ENCODE data around the gene SURF4.
"Not testable (repeated sequence)": the region's sequence is repeated elsewhere in the genome, so short reads cannot be mapped to it uniquely, and the experiment has no call there.

SURF4 gene

GRCh38 chr9:133377721-133378216 is 1.9 kb upstream of the SURF4 start:
- no peak for DNase-seq
- peaks cover 22% of the 10 kb centered on the region for H3K4me1 ChIP-seq (ENCODE audit: control insufficient read depth, insufficient read depth, low read length, poor library complexity, severe bottlenecking)
- H3K9me3 ChIP-seq (ENCODE audit: control insufficient read depth, low read length), result no peaks in the 10 kb centered on the region
- H3K36me3 ChIP-seq (ENCODE audit: control insufficient read depth, insufficient read depth, low read length), result no peaks in the 10 kb centered on the region
- H3K27ac ChIP-seq (ENCODE audit: insufficient read depth, low read length, poor library complexity, severe bottlenecking), result no peak overlapping the region
- H3K4me3 ChIP-seq (ENCODE audit: insufficient read depth, low read depth, low read length, poor library complexity, severe bottlenecking), result no peak overlapping the region
- no peaks in the 10 kb centered on the region for H3K27me3 ChIP-seq (replicated peaks; ENCODE audit: control insufficient read depth, insufficient read depth, low read length, poor library complexity, severe bottlenecking)

DNA sequence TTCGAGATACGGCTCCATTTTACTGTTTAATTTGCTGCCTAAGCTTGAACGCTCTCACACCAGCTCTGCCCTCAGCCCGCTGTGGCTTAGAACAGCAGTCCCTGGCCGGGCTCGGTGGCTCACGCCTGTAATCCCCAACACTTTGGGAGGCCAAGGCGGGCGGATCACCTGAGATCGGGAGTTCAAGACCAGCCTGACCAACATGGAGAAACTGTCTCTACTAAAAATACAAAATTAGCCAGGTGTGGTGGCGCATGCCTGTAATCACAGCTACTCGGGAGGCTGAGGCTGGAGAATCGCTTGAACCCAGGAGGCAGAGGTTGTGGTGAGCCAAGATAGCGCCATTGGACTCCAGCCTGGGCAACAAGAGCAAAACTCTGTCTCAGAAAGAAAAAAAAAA is 1.4 kb upstream of the SURF4 start:
- DNase-seq; H3K9me3 ChIP-seq (ENCODE audit: control insufficient read depth, low read length); H3K36me3 ChIP-seq (ENCODE audit: control insufficient read depth, insufficient read depth, low read length); H3K27me3 ChIP-seq (replicated peaks; ENCODE audit: control insufficient read depth, insufficient read depth, low read length, poor library complexity, severe bottlenecking); H3K27ac ChIP-seq (ENCODE audit: insufficient read depth, low read length, poor library complexity, severe bottlenecking); H3K4me3 ChIP-seq (ENCODE audit: insufficient read depth, low read depth, low read length, poor library complexity, severe bottlenecking): not testable (repeated sequence)
- peaks cover 27% of the 10 kb centered on the region for H3K4me1 ChIP-seq (ENCODE audit: control insufficient read depth, insufficient read depth, low read length, poor library complexity, severe bottlenecking)

DNA sequence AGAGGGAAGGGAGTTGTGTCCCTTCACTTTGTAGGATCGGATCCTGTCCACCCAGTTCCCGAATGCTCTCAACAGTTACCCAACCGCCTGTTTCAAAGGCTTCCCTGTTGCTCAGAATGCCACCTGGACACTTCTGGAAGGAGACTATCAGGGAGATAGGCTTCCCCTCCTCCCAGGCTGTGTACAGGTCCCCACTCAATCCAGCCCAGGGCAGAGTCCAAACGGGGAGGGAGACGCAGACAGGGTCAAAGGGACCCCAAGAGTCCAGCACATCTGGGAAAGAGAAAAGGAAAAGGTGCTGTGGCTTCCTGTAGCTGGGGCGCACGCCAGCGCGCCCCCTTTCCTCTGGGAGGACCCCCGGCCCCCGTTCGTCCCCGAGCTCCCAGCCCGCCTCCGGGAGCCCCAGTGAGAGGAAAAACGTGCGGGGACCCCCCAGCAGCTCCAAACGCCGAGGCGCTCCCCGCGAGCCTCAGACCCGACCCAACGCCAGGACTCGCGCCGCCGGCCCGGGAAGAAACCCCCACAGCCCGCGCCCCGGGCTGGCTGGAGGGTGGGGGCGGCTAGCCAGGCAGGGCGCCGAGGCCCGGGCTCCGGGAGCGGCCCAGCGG is 640 bp downstream of the SURF4 start:
- Histone ChIP-seq H3K27ac (ENCODE audit: insufficient read depth, low read length, poor library complexity, severe bottlenecking) (peak overlapping the region; percentile 92), H3K4me1 (ENCODE audit: control insufficient read depth, insufficient read depth, low read length, poor library complexity, severe bottlenecking) (peaks cover 48% of the 10 kb centered on the region)
- DNase-seq, result no peak

GRCh38 chr9:133374612-133375115 is 1.2 kb downstream of the SURF4 start:
- Histone ChIP-seq H3K4me1 (ENCODE audit: control insufficient read depth, insufficient read depth, low read length, poor library complexity, severe bottlenecking) (peaks cover 53% of the 10 kb centered on the region), H3K4me3 (ENCODE audit: insufficient read depth, low read depth, low read length, poor library complexity, severe bottlenecking) (peak overlapping the region; percentile 71)

More for the DNA sequence above, 640 bp downstream of the SURF4 start:
- Histone ChIP-seq H3K36me3 (ENCODE audit: control insufficient read depth, insufficient read depth, low read length) (no peaks in the 10 kb centered on the region), H3K27me3 (replicated peaks; ENCODE audit: control insufficient read depth, insufficient read depth, low read length, poor library complexity, severe bottlenecking) (no peaks in the 10 kb centered on the region), H3K4me3 (ENCODE audit: insufficient read depth, low read depth, low read length, poor library complexity, severe bottlenecking) (peak overlapping the region; percentile 71), H3K9me3 (ENCODE audit: control insufficient read depth, low read length) (no peaks in the 10 kb centered on the region)

DNA sequence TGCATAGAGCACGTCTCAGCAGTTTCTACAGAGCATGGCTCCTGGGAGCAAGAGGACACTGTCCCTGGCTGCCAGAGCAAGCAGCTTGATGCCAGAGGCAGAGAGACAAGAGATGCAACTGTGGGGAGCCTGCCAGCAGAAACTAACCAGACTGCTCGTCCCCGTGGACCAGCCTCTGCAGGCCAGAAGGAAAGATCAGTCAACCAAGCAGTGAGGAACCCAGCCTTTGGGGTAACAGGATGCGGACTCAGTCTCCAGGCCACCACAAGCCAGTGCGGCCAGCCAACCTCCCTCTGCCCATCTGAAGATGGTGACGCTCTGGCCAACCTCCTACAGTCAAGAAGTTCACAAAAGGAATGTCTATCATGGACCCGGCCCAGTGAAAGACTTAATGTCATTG is 3.7 kb downstream of the SURF4 start:
- peak overlapping the region; percentile 54 for H3K4me3 ChIP-seq (ENCODE audit: insufficient read depth, low read depth, low read length, poor library complexity, severe bottlenecking)
- peaks cover 15% of the 10 kb centered on the region for H3K36me3 ChIP-seq (ENCODE audit: control insufficient read depth, insufficient read depth, low read length)
- DNase-seq, result no peak
- H3K9me3 ChIP-seq (ENCODE audit: control insufficient read depth, low read length), result no peaks in the 10 kb centered on the region
- no peaks in the 10 kb centered on the region for H3K27me3 ChIP-seq (replicated peaks; ENCODE audit: control insufficient read depth, insufficient read depth, low read length, poor library complexity, severe bottlenecking)
- H3K27ac ChIP-seq (ENCODE audit: insufficient read depth, low read length, poor library complexity, severe bottlenecking), result peak overlapping the region; percentile 97
- H3K4me1 ChIP-seq (ENCODE audit: control insufficient read depth, insufficient read depth, low read length, poor library complexity, severe bottlenecking), result peaks cover 77% of the 10 kb centered on the region

More at GRCh38 chr9:133374612-133375115, 1.2 kb downstream of the SURF4 start:
- Histone ChIP-seq H3K27me3 (replicated peaks; ENCODE audit: control insufficient read depth, insufficient read depth, low read length, poor library complexity, severe bottlenecking) (no peaks in the 10 kb centered on the region), H3K9me3 (ENCODE audit: control insufficient read depth, low read length) (no peaks in the 10 kb centered on the region), H3K36me3 (ENCODE audit: control insufficient read depth, insufficient read depth, low read length) (peaks cover 5% of the 10 kb centered on the region), H3K27ac (ENCODE audit: insufficient read depth, low read length, poor library complexity, severe bottlenecking) (peak overlapping the region; percentile 92)
- peak in 1 of 3 donors; percentile 5 for DNase-seq

GRCh38 chr9:133371261-133371711 is 4.6 kb downstream of the SURF4 start:
- Histone ChIP-seq H3K36me3 (ENCODE audit: control insufficient read depth, insufficient read depth, low read length) (peaks cover 23% of the 10 kb centered on the region), H3K4me1 (ENCODE audit: control insufficient read depth, insufficient read depth, low read length, poor library complexity, severe bottlenecking) (peaks cover 77% of the 10 kb centered on the region), H3K9me3 (ENCODE audit: control insufficient read depth, low read length) (no peaks in the 10 kb centered on the region), H3K27me3 (replicated peaks; ENCODE audit: control insufficient read depth, insufficient read depth, low read length, poor library complexity, severe bottlenecking) (no peaks in the 10 kb centered on the region), H3K4me3 (ENCODE audit: insufficient read depth, low read depth, low read length, poor library complexity, severe bottlenecking) (peak overlapping the region; percentile 54), H3K27ac (ENCODE audit: insufficient read depth, low read length, poor library complexity, severe bottlenecking) (peak overlapping the region; percentile 97)
- DNase-seq, result peak; percentile 57 to 72 (median 60)

DNA sequence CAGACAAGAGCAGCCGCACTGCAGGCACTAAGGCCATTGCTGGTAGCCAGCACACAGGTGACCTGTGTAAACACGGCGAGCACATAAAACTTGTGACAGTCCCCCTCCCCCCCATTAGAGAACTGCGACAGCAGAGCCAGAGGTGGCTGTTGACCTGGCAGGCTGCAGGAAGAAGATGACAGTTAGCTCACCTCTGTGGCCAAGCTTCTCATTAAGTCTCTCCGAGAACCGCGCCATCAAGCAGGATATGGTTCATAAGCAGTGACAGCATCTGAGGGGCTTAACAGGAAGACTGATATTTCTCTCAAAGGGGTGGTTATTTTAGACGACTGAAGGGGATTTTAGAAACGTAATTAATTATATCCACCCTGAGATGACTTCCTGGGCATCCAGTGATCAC is 5.2 kb downstream of the SURF4 start:
- Histone ChIP-seq H3K4me3 (ENCODE audit: insufficient read depth, low read depth, low read length, poor library complexity, severe bottlenecking) (peak overlapping the region; percentile 54), H3K27ac (ENCODE audit: insufficient read depth, low read length, poor library complexity, severe bottlenecking) (peak overlapping the region; percentile 97), H3K4me1 (ENCODE audit: control insufficient read depth, insufficient read depth, low read length, poor library complexity, severe bottlenecking) (peaks cover 75% of the 10 kb centered on the region), H3K36me3 (ENCODE audit: control insufficient read depth, insufficient read depth, low read length) (peaks cover 29% of the 10 kb centered on the region), H3K27me3 (replicated peaks; ENCODE audit: control insufficient read depth, insufficient read depth, low read length, poor library complexity, severe bottlenecking) (no peaks in the 10 kb centered on the region), H3K9me3 (ENCODE audit: control insufficient read depth, low read length) (no peaks in the 10 kb centered on the region)
- DNase-seq, result peak in 2 of 3 donors; percentile 42 to 51

DNA sequence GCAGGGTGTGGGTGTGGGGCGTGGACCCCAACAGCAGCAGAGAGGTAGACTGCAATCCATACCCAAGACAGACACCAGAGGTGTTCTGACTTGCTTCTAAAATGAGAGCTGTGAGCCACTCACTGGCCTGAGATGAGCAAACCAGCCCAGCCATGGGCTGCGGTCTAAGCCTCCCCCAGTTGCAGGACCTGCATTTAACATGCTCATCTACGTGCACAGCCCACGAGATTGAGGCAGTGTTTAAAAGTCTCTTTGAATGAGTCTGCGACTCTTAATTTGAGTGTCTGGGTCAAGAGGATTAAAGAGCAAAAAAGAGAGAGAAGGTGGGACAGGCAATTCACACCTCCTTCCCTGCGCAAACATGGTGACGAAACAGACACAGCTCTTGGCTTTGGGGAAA is 5.9 kb downstream of the SURF4 start:
- Histone ChIP-seq H3K4me3 (ENCODE audit: insufficient read depth, low read depth, low read length, poor library complexity, severe bottlenecking) (peak overlapping the region; percentile 54), H3K27me3 (replicated peaks; ENCODE audit: control insufficient read depth, insufficient read depth, low read length, poor library complexity, severe bottlenecking) (no peaks in the 10 kb centered on the region), H3K36me3 (ENCODE audit: control insufficient read depth, insufficient read depth, low read length) (peaks cover 37% of the 10 kb centered on the region), H3K27ac (ENCODE audit: insufficient read depth, low read length, poor library complexity, severe bottlenecking) (peak overlapping the region; percentile 97), H3K9me3 (ENCODE audit: control insufficient read depth, low read length) (no peaks in the 10 kb centered on the region), H3K4me1 (ENCODE audit: control insufficient read depth, insufficient read depth, low read length, poor library complexity, severe bottlenecking) (peaks cover 75% of the 10 kb centered on the region)
- DNase-seq, result no peak

- H3K27me3 ChIP-seq (replicated peaks; ENCODE audit: control insufficient read depth, insufficient read depth, low read length, poor library complexity, severe bottlenecking), result no peaks in the 10 kb centered on the region
- H3K9me3 ChIP-seq (ENCODE audit: control insufficient read depth, low read length), result no peaks in the 10 kb centered on the region
- peaks cover 42% of the 10 kb centered on the region for H3K36me3 ChIP-seq (ENCODE audit: control insufficient read depth, insufficient read depth, low read length)
- peak overlapping the region; percentile 54 for H3K4me3 ChIP-seq (ENCODE audit: insufficient read depth, low read depth, low read length, poor library complexity, severe bottlenecking)
- no peak for DNase-seq
- H3K27ac ChIP-seq (ENCODE audit: insufficient read depth, low read length, poor library complexity, severe bottlenecking), result peak overlapping the region; percentile 97
- H3K4me1 ChIP-seq (ENCODE audit: control insufficient read depth, insufficient read depth, low read length, poor library complexity, severe bottlenecking), result peaks cover 75% of the 10 kb centered on the region
Observed at GRCh38 chr9:133369422-133369821, 6.4 kb downstream of the SURF4 start.

DNA sequence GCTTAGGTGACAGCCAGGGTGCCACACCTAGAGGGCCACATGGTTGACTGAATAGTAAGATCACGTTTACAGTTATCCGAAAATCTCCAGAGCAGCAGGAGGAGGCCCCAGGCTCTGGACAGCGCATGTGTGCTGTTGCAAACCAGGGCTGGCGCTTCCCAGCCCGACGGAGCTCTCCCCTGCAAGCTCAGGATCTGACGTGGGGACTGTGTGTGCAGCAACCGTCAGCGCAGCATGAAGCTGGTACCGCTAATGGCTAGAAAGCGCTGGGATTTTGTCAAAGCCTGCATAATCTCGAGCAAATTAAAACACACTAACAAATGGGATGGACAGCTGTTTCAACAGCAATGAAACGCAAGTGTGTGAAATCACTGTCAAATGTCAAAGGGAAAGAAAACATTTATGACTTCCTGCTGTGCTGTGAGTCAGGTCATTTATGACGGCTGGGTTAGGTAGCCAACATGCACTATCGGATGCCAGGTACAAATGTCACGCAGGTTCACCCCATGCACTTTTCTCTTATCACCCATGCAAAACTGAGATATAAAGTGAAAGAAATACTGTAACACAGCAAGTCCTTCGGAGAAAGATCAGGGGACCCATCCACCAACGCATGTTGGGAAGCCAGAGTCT is 7.5 kb downstream of the SURF4 start:
- no peak overlapping the region for H3K27ac ChIP-seq (ENCODE audit: insufficient read depth, low read length, poor library complexity, severe bottlenecking)
- no peaks in the 10 kb centered on the region for H3K9me3 ChIP-seq (ENCODE audit: control insufficient read depth, low read length)
- peaks cover 64% of the 10 kb centered on the region for H3K4me1 ChIP-seq (ENCODE audit: control insufficient read depth, insufficient read depth, low read length, poor library complexity, severe bottlenecking)
- no peaks in the 10 kb centered on the region for H3K27me3 ChIP-seq (replicated peaks; ENCODE audit: control insufficient read depth, insufficient read depth, low read length, poor library complexity, severe bottlenecking)
- DNase-seq, result no peak
- H3K36me3 ChIP-seq (ENCODE audit: control insufficient read depth, insufficient read depth, low read length), result peaks cover 50% of the 10 kb centered on the region
- H3K4me3 ChIP-seq (ENCODE audit: insufficient read depth, low read depth, low read length, poor library complexity, severe bottlenecking), result no peak overlapping the region

Data from effector memory CD4-positive, alpha-beta T cell (primary cell).